NCI-H2171 treated with DMSO at 0.1 percent for 48 hours (cell line): Measurements from ENCODE around the gene GLRA3.
A peak's percentile ranks its signal among the peaks of the same experiment; 100 is the strongest.
"Not testable (repeated sequence)": the region's sequence is repeated elsewhere in the genome, so short reads cannot be mapped to it uniquely, and the experiment has no call there.

Source experiments
- DNase-seq: peaks from one replicate; lab custom pipeline; 2025; lab: John Stamatoyannopoulos, UW

The GLRA3 gene

GRCh38 chr4:174828845-174829701 is at the start of gene GLRA3:
Gene GLRA3, minus strand, starts transcription at chr4:174829247. Its CDS starts 436 bp downstream, at chr4:174828811.
- peak; percentile 38 for DNase-seq

GRCh38 chr4:174874898-174875297 is 45.9 kb upstream of the GLRA3 start:
- DNase-seq: no peak

- DNase-seq: no peak
Observed at GRCh38 chr4:174873931-174874330, 44.9 kb upstream of the GLRA3 start.

- DNase-seq: not testable (repeated sequence)
Observed at GRCh38 chr4:174873146-174873545, 44.1 kb upstream of the GLRA3 start.

GRCh38 chr4:174871407-174871806 is 42.4 kb upstream of the GLRA3 start:
- no peak for DNase-seq

GRCh38 chr4:174870311-174870710 is 41.3 kb upstream of the GLRA3 start:
- no peak for DNase-seq

GRCh38 chr4:174869339-174869738 is 40.3 kb upstream of the GLRA3 start:
- DNase-seq: no peak

- no peak for DNase-seq
Observed at GRCh38 chr4:174867903-174868302, 38.9 kb upstream of the GLRA3 start.

GRCh38 chr4:174865418-174865985 is 36.5 kb upstream of the GLRA3 start:
- DNase-seq: no peak

GRCh38 chr4:174864031-174864430 is 35.0 kb upstream of the GLRA3 start:
- no peak for DNase-seq

GRCh38 chr4:174860588-174860987 is 31.5 kb upstream of the GLRA3 start:
- DNase-seq: no peak

- no peak for DNase-seq
Observed at GRCh38 chr4:174859904-174860303, 30.9 kb upstream of the GLRA3 start.

GRCh38 chr4:174856926-174857800 is 28.1 kb upstream of the GLRA3 start:
- DNase-seq: no peak

GRCh38 chr4:174855050-174855449 is 26.0 kb upstream of the GLRA3 start:
- DNase-seq: no peak

- DNase-seq: no peak
Observed at GRCh38 chr4:174853629-174854028, 24.6 kb upstream of the GLRA3 start.

GRCh38 chr4:174848596-174848995 is 19.5 kb upstream of the GLRA3 start:
- no peak for DNase-seq

- no peak for DNase-seq
Observed at GRCh38 chr4:174847801-174848427, 18.9 kb upstream of the GLRA3 start.

- no peak for DNase-seq
Observed at GRCh38 chr4:174835536-174835935, 6.5 kb upstream of the GLRA3 start.

GRCh38 chr4:174834477-174834876 is 5.4 kb upstream of the GLRA3 start:
- no peak for DNase-seq

GRCh38 chr4:174826660-174827059 is 2.4 kb downstream of the GLRA3 start:
- no peak for DNase-seq

GRCh38 chr4:174815282-174815681 is 13.8 kb downstream of the GLRA3 start:
- no peak for DNase-seq

- no peak for DNase-seq
Observed at GRCh38 chr4:174813292-174813691, 15.8 kb downstream of the GLRA3 start.
